ENCODE results near the gene SFRP4.
A peak's percentile ranks its signal among the peaks of the same experiment; 100 is the strongest.

SFRP4 gene

GRCh38 chr7:37924491-37925041, 7.9 kb upstream of the SFRP4 start:
- Histone ChIP-seq H3K9ac (ENCODE audit: low read depth, low read length) (no peak overlapping the region), H3K4me1 (ENCODE audit: control insufficient read depth, insufficient read depth, low read length) (peaks cover 9% of the 10 kb centered on the region; the same call in 1 of the 2 replicates), H3K27ac (ENCODE audit: low read depth, low read length) (no peak overlapping the region), H3K36me3 (ENCODE audit: control insufficient read depth, insufficient read depth, low read length) (no peaks in the 10 kb centered on the region), H3K9me3 (ENCODE audit: control insufficient read depth, insufficient read depth, low read length) (no peaks in the 10 kb centered on the region), H3K27me3 (ENCODE audit: control insufficient read depth, insufficient read depth, low read length) (peaks cover 16% of the 10 kb centered on the region), H3K4me3 (ENCODE audit: low read depth, low read length) (no peak overlapping the region)

GRCh38 chr7:37923996-37924395, 7.4 kb upstream of the SFRP4 start:
- Histone ChIP-seq H3K4me1 (ENCODE audit: control insufficient read depth, insufficient read depth, low read length) (peaks cover 9% of the 10 kb centered on the region; the same call in 1 of the 2 replicates), H3K4me3 (ENCODE audit: low read depth, low read length) (no peak overlapping the region), H3K27ac (ENCODE audit: low read depth, low read length) (no peak overlapping the region), H3K9me3 (ENCODE audit: control insufficient read depth, insufficient read depth, low read length) (no peaks in the 10 kb centered on the region), H3K9ac (ENCODE audit: low read depth, low read length) (no peak overlapping the region), H3K36me3 (ENCODE audit: control insufficient read depth, insufficient read depth, low read length) (no peaks in the 10 kb centered on the region), H3K27me3 (ENCODE audit: control insufficient read depth, insufficient read depth, low read length) (peaks cover 22% of the 10 kb centered on the region)

- no peaks in the 10 kb centered on the region for H3K9me3 ChIP-seq (ENCODE audit: control insufficient read depth, insufficient read depth, low read length)
- peak overlapping the region; percentile 76 for H3K4me3 ChIP-seq (ENCODE audit: low read depth, low read length)
- no peaks in the 10 kb centered on the region for H3K36me3 ChIP-seq (ENCODE audit: control insufficient read depth, insufficient read depth, low read length)
- H3K4me1 ChIP-seq (ENCODE audit: control insufficient read depth, insufficient read depth, low read length), result peaks cover 9% of the 10 kb centered on the region; the same call in 1 of the 2 replicates
- H3K9ac ChIP-seq (ENCODE audit: low read depth, low read length), result no peak overlapping the region
- H3K27ac ChIP-seq (ENCODE audit: low read depth, low read length), result no peak overlapping the region
- H3K27me3 ChIP-seq (ENCODE audit: control insufficient read depth, insufficient read depth, low read length), result peaks cover 42% of the 10 kb centered on the region
These were observed 5.3 kb upstream of the SFRP4 start for GRCh38 chr7:37921876-37922275.

- Histone ChIP-seq H3K27ac (ENCODE audit: low read depth, low read length) (no peak overlapping the region), H3K4me3 (ENCODE audit: low read depth, low read length) (peak overlapping the region; percentile 76), H3K4me1 (ENCODE audit: control insufficient read depth, insufficient read depth, low read length) (peaks cover 9% of the 10 kb centered on the region; the same call in 1 of the 2 replicates)
These were observed 4.5 kb upstream of the SFRP4 start for GRCh38 chr7:37920849-37921805.

GRCh38 chr7:37920305-37920848, 3.8 kb upstream of the SFRP4 start, which contains the start of gene EPDR1:
Gene EPDR1, plus strand, starts transcription at chr7:37920640. Its CDS starts 300 bp downstream, at chr7:37920940.
- Histone ChIP-seq H3K9ac (ENCODE audit: low read depth, low read length) (peak within 1 kb of the TSS; percentile 65), H3K36me3 (ENCODE audit: control insufficient read depth, insufficient read depth, low read length) (no peaks in the 10 kb centered on the region), H3K27me3 (ENCODE audit: control insufficient read depth, insufficient read depth, low read length) (peaks cover 57% of the 10 kb centered on the region), H3K9me3 (ENCODE audit: control insufficient read depth, insufficient read depth, low read length) (no peaks in the 10 kb centered on the region), H3K4me1 (ENCODE audit: control insufficient read depth, insufficient read depth, low read length) (peaks cover 9% of the 10 kb centered on the region; the same call in 1 of the 2 replicates), H3K27ac (ENCODE audit: low read depth, low read length) (no peak within 1 kb of the TSS), H3K4me3 (ENCODE audit: low read depth, low read length) (peak within 1 kb of the TSS; percentile 76)

More at GRCh38 chr7:37920849-37921805, 4.5 kb upstream of the SFRP4 start:
- Histone ChIP-seq H3K9ac (ENCODE audit: low read depth, low read length) (peak overlapping the region; percentile 65), H3K27me3 (ENCODE audit: control insufficient read depth, insufficient read depth, low read length) (peaks cover 50% of the 10 kb centered on the region), H3K36me3 (ENCODE audit: control insufficient read depth, insufficient read depth, low read length) (no peaks in the 10 kb centered on the region), H3K9me3 (ENCODE audit: control insufficient read depth, insufficient read depth, low read length) (no peaks in the 10 kb centered on the region)

GRCh38 chr7:37918526-37918925, 1.9 kb upstream of the SFRP4 start:
- no peaks in the 10 kb centered on the region for H3K9me3 ChIP-seq (ENCODE audit: control insufficient read depth, insufficient read depth, low read length)
- H3K27ac ChIP-seq (ENCODE audit: low read depth, low read length), result no peak overlapping the region
- H3K9ac ChIP-seq (ENCODE audit: low read depth, low read length), result no peak overlapping the region
- H3K4me3 ChIP-seq (ENCODE audit: low read depth, low read length), result no peak overlapping the region
- peaks cover 67% of the 10 kb centered on the region for H3K27me3 ChIP-seq (ENCODE audit: control insufficient read depth, insufficient read depth, low read length)
- no peaks in the 10 kb centered on the region for H3K36me3 ChIP-seq (ENCODE audit: control insufficient read depth, insufficient read depth, low read length)
- H3K4me1 ChIP-seq (ENCODE audit: control insufficient read depth, insufficient read depth, low read length), result peaks cover 9% of the 10 kb centered on the region; the same call in 1 of the 2 replicates

GRCh38 chr7:37916017-37916672, 472 bp downstream of the SFRP4 start:
- no peaks in the 10 kb centered on the region for H3K9me3 ChIP-seq (ENCODE audit: control insufficient read depth, insufficient read depth, low read length)
- H3K27ac ChIP-seq (ENCODE audit: low read depth, low read length), result no peak overlapping the region
- peak overlapping the region; percentile 73 for H3K4me3 ChIP-seq (ENCODE audit: low read depth, low read length)
- H3K9ac ChIP-seq (ENCODE audit: low read depth, low read length), result 0 out of 2 replicates have a peak overlapping the region, but pooled peaks have one; percentile 35
- H3K36me3 ChIP-seq (ENCODE audit: control insufficient read depth, insufficient read depth, low read length), result no peaks in the 10 kb centered on the region
- peaks cover 61% of the 10 kb centered on the region for H3K27me3 ChIP-seq (ENCODE audit: control insufficient read depth, insufficient read depth, low read length)
- H3K4me1 ChIP-seq (ENCODE audit: control insufficient read depth, insufficient read depth, low read length), result peaks cover 4% of the 10 kb centered on the region; the same call in 1 of the 2 replicates

GRCh38 chr7:37915438-37915837, 1.2 kb downstream of the SFRP4 start:
- no peaks in the 10 kb centered on the region for H3K9me3 ChIP-seq (ENCODE audit: control insufficient read depth, insufficient read depth, low read length)
- H3K4me1 ChIP-seq (ENCODE audit: control insufficient read depth, insufficient read depth, low read length), result peaks cover 4% of the 10 kb centered on the region; the same call in 1 of the 2 replicates
- no peak overlapping the region for H3K4me3 ChIP-seq (ENCODE audit: low read depth, low read length)
- H3K27me3 ChIP-seq (ENCODE audit: control insufficient read depth, insufficient read depth, low read length), result peaks cover 59% of the 10 kb centered on the region
- no peak overlapping the region for H3K27ac ChIP-seq (ENCODE audit: low read depth, low read length)
- no peak overlapping the region for H3K9ac ChIP-seq (ENCODE audit: low read depth, low read length)
- no peaks in the 10 kb centered on the region for H3K36me3 ChIP-seq (ENCODE audit: control insufficient read depth, insufficient read depth, low read length)

GRCh38 chr7:37912756-37913155, 3.9 kb downstream of the SFRP4 start:
- Histone ChIP-seq H3K4me3 (ENCODE audit: low read depth, low read length) (no peak overlapping the region), H3K9me3 (ENCODE audit: control insufficient read depth, insufficient read depth, low read length) (no peaks in the 10 kb centered on the region), H3K36me3 (ENCODE audit: control insufficient read depth, insufficient read depth, low read length) (no peaks in the 10 kb centered on the region), H3K27me3 (ENCODE audit: control insufficient read depth, insufficient read depth, low read length) (peaks cover 34% of the 10 kb centered on the region), H3K9ac (ENCODE audit: low read depth, low read length) (no peak overlapping the region), H3K27ac (ENCODE audit: low read depth, low read length) (no peak overlapping the region), H3K4me1 (ENCODE audit: control insufficient read depth, insufficient read depth, low read length) (no peaks in the 10 kb centered on the region; the same call in 1 of the 2 replicates)

GRCh38 chr7:37908221-37908788, 8.3 kb downstream of the SFRP4 start:
- no peaks in the 10 kb centered on the region for H3K4me1 ChIP-seq (ENCODE audit: control insufficient read depth, insufficient read depth, low read length)
- no peak overlapping the region for H3K27ac ChIP-seq (ENCODE audit: low read depth, low read length)
- no peak overlapping the region for H3K9ac ChIP-seq (ENCODE audit: low read depth, low read length)
- H3K27me3 ChIP-seq (ENCODE audit: control insufficient read depth, insufficient read depth, low read length), result no peaks in the 10 kb centered on the region
- no peak overlapping the region for H3K4me3 ChIP-seq (ENCODE audit: low read depth, low read length)
- H3K9me3 ChIP-seq (ENCODE audit: control insufficient read depth, insufficient read depth, low read length), result no peaks in the 10 kb centered on the region
- no peaks in the 10 kb centered on the region for H3K36me3 ChIP-seq (ENCODE audit: control insufficient read depth, insufficient read depth, low read length)
